ENCODE results near the gene KRT12.

DNA sequence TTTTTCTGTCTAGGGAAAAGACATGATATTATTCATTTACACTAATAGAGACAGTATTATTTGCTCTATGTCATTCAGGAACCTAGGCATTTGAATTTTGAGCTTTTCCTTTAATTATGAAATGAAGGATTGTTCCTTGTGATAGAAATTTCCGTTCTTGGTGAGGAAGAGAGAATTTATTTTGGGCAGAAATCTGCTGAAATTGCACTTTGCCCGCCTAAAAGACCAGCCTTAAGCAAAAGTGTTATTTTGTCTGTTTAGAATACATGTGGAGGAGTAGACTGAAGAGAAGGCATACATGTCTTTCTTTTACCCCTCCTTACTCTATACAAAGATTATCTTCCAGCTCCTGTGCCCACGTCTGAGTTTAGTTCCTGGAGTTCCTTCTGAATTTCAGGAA is 27.8 kb downstream of the KRT12 start:
- TF ChIP-seq, protein P1, sequence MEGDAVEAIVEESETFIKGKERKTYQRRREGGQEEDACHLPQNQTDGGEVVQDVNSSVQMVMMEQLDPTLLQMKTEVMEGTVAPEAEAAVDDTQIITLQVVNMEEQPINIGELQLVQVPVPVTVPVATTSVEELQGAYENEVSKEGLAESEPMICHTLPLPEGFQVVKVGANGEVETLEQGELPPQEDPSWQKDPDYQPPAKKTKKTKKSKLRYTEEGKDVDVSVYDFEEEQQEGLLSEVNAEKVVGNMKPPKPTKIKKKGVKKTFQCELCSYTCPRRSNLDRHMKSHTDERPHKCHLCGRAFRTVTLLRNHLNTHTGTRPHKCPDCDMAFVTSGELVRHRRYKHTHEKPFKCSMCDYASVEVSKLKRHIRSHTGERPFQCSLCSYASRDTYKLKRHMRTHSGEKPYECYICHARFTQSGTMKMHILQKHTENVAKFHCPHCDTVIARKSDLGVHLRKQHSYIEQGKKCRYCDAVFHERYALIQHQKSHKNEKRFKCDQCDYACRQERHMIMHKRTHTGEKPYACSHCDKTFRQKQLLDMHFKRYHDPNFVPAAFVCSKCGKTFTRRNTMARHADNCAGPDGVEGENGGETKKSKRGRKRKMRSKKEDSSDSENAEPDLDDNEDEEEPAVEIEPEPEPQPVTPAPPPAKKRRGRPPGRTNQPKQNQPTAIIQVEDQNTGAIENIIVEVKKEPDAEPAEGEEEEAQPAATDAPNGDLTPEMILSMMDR (conservative IDR thresholded peaks at IDR 0.05; ENCODE audit: low read depth, low read length) = no peak
- no peak for TF ChIP-seq EZH2 (IDR thresholded peaks at IDR 0.05; ENCODE audit: borderline replicate concordance, low read depth, low read length, poor library complexity, severe bottlenecking)
